Measurements from ENCODE around the gene ALDH1A3.

Gene ALDH1A3

GRCh38 chr15:100947760-100948429, 68.3 kb downstream of the ALDH1A3 start:
- Histone ChIP-seq H3K36me3 (ENCODE audit: control insufficient read depth, insufficient read depth, low read length) (no peaks in the 10 kb centered on the region), H3K27me3 (replicated peaks; ENCODE audit: control insufficient read depth, insufficient read depth, low read length, poor library complexity, severe bottlenecking) (no peaks in the 10 kb centered on the region), H3K9me3 (ENCODE audit: control insufficient read depth, low read length) (no peaks in the 10 kb centered on the region), H3K27ac (ENCODE audit: insufficient read depth, low read length, poor library complexity, severe bottlenecking) (no peak overlapping the region), H3K4me3 (ENCODE audit: insufficient read depth, low read depth, low read length, poor library complexity, severe bottlenecking) (no peak overlapping the region), H3K4me1 (ENCODE audit: control insufficient read depth, insufficient read depth, low read length, poor library complexity, severe bottlenecking) (no peaks in the 10 kb centered on the region)
- DNase-seq = no peak

- no peak overlapping the region for H3K4me3 ChIP-seq (ENCODE audit: insufficient read depth, low read depth, low read length, poor library complexity, severe bottlenecking)
- H3K27me3 ChIP-seq (replicated peaks; ENCODE audit: control insufficient read depth, insufficient read depth, low read length, poor library complexity, severe bottlenecking) = no peaks in the 10 kb centered on the region
- H3K36me3 ChIP-seq (ENCODE audit: control insufficient read depth, insufficient read depth, low read length) = no peaks in the 10 kb centered on the region
- no peaks in the 10 kb centered on the region for H3K4me1 ChIP-seq (ENCODE audit: control insufficient read depth, insufficient read depth, low read length, poor library complexity, severe bottlenecking)
- DNase-seq = no peak
- no peak overlapping the region for H3K27ac ChIP-seq (ENCODE audit: insufficient read depth, low read length, poor library complexity, severe bottlenecking)
- H3K9me3 ChIP-seq (ENCODE audit: control insufficient read depth, low read length) = no peaks in the 10 kb centered on the region
Observed at GRCh38 chr15:100948430-100948762, 68.8 kb downstream of the ALDH1A3 start.

- Histone ChIP-seq H3K27ac (ENCODE audit: insufficient read depth, low read length, poor library complexity, severe bottlenecking) (no peak overlapping the region), H3K9me3 (ENCODE audit: control insufficient read depth, low read length) (no peaks in the 10 kb centered on the region), H3K27me3 (replicated peaks; ENCODE audit: control insufficient read depth, insufficient read depth, low read length, poor library complexity, severe bottlenecking) (no peaks in the 10 kb centered on the region), H3K36me3 (ENCODE audit: control insufficient read depth, insufficient read depth, low read length) (no peaks in the 10 kb centered on the region), H3K4me1 (ENCODE audit: control insufficient read depth, insufficient read depth, low read length, poor library complexity, severe bottlenecking) (no peaks in the 10 kb centered on the region), H3K4me3 (ENCODE audit: insufficient read depth, low read depth, low read length, poor library complexity, severe bottlenecking) (no peak overlapping the region)
- no peak for DNase-seq
Observed at GRCh38 chr15:100949691-100950090, 70.1 kb downstream of the ALDH1A3 start.

- no peak for DNase-seq
- Histone ChIP-seq H3K36me3 (ENCODE audit: control insufficient read depth, insufficient read depth, low read length) (no peaks in the 10 kb centered on the region), H3K4me1 (ENCODE audit: control insufficient read depth, insufficient read depth, low read length, poor library complexity, severe bottlenecking) (no peaks in the 10 kb centered on the region), H3K9me3 (ENCODE audit: control insufficient read depth, low read length) (no peaks in the 10 kb centered on the region), H3K27me3 (replicated peaks; ENCODE audit: control insufficient read depth, insufficient read depth, low read length, poor library complexity, severe bottlenecking) (no peaks in the 10 kb centered on the region), H3K4me3 (ENCODE audit: insufficient read depth, low read depth, low read length, poor library complexity, severe bottlenecking) (no peak overlapping the region), H3K27ac (ENCODE audit: insufficient read depth, low read length, poor library complexity, severe bottlenecking) (no peak overlapping the region)
Observed at GRCh38 chr15:100951965-100952364, 72.3 kb downstream of the ALDH1A3 start.

- DNase-seq = no peak
- Histone ChIP-seq H3K27me3 (replicated peaks; ENCODE audit: control insufficient read depth, insufficient read depth, low read length, poor library complexity, severe bottlenecking) (no peaks in the 10 kb centered on the region), H3K36me3 (ENCODE audit: control insufficient read depth, insufficient read depth, low read length) (no peaks in the 10 kb centered on the region), H3K4me3 (ENCODE audit: insufficient read depth, low read depth, low read length, poor library complexity, severe bottlenecking) (no peak overlapping the region), H3K4me1 (ENCODE audit: control insufficient read depth, insufficient read depth, low read length, poor library complexity, severe bottlenecking) (no peaks in the 10 kb centered on the region), H3K9me3 (ENCODE audit: control insufficient read depth, low read length) (no peaks in the 10 kb centered on the region), H3K27ac (ENCODE audit: insufficient read depth, low read length, poor library complexity, severe bottlenecking) (no peak overlapping the region)
Observed at GRCh38 chr15:100952566-100952965, 72.9 kb downstream of the ALDH1A3 start.

GRCh38 chr15:100958326-100959065, 78.9 kb downstream of the ALDH1A3 start:
- Histone ChIP-seq H3K9me3 (ENCODE audit: control insufficient read depth, low read length) (no peaks in the 10 kb centered on the region), H3K4me1 (ENCODE audit: control insufficient read depth, insufficient read depth, low read length, poor library complexity, severe bottlenecking) (no peaks in the 10 kb centered on the region), H3K4me3 (ENCODE audit: insufficient read depth, low read depth, low read length, poor library complexity, severe bottlenecking) (no peak overlapping the region), H3K27me3 (replicated peaks; ENCODE audit: control insufficient read depth, insufficient read depth, low read length, poor library complexity, severe bottlenecking) (no peaks in the 10 kb centered on the region), H3K27ac (ENCODE audit: insufficient read depth, low read length, poor library complexity, severe bottlenecking) (no peak overlapping the region), H3K36me3 (ENCODE audit: control insufficient read depth, insufficient read depth, low read length) (no peaks in the 10 kb centered on the region)
- DNase-seq = no peak

GRCh38 chr15:100959066-100960050, 79.7 kb downstream of the ALDH1A3 start:
- Histone ChIP-seq H3K27me3 (replicated peaks; ENCODE audit: control insufficient read depth, insufficient read depth, low read length, poor library complexity, severe bottlenecking) (peaks cover under 1% of the 10 kb centered on the region), H3K27ac (ENCODE audit: insufficient read depth, low read length, poor library complexity, severe bottlenecking) (no peak overlapping the region), H3K4me3 (ENCODE audit: insufficient read depth, low read depth, low read length, poor library complexity, severe bottlenecking) (no peak overlapping the region), H3K9me3 (ENCODE audit: control insufficient read depth, low read length) (no peaks in the 10 kb centered on the region), H3K36me3 (ENCODE audit: control insufficient read depth, insufficient read depth, low read length) (no peaks in the 10 kb centered on the region), H3K4me1 (ENCODE audit: control insufficient read depth, insufficient read depth, low read length, poor library complexity, severe bottlenecking) (no peaks in the 10 kb centered on the region)
- no peak for DNase-seq
